ENCODE measurements around the gene C12orf50. TPM values are rescaled to one million over a fixed set of nuclear protein-coding genes. Genes with fewer than 3 reads are reported as not detected.

C12orf50 gene
- total and polyA plus RNA-seq, 2 of the 8 experiments (the other 6 are each of a cell fraction or from before 2014, with no cell fraction given): not detected

DNA sequence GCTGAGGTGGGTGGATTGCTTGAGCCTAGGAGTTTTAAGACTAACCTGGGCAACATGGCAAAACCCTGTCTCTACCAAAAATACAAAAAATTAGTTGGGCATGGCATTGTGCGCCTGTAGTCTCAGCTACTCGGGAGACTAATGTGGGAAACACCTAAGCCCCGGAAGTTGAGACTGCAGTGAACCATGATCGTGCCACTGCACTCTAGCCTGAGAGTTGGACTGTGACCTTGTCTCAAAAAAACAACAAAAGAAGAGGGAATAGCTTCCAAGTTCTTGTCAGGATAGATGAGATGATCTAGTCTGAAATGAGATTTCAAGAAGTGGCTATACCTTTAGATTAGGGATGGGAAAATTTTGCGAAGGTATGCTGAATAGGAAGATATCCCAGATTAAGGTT is 14.8 kb upstream of the C12orf50 start (continued):
- TF ChIP-seq, protein P1, sequence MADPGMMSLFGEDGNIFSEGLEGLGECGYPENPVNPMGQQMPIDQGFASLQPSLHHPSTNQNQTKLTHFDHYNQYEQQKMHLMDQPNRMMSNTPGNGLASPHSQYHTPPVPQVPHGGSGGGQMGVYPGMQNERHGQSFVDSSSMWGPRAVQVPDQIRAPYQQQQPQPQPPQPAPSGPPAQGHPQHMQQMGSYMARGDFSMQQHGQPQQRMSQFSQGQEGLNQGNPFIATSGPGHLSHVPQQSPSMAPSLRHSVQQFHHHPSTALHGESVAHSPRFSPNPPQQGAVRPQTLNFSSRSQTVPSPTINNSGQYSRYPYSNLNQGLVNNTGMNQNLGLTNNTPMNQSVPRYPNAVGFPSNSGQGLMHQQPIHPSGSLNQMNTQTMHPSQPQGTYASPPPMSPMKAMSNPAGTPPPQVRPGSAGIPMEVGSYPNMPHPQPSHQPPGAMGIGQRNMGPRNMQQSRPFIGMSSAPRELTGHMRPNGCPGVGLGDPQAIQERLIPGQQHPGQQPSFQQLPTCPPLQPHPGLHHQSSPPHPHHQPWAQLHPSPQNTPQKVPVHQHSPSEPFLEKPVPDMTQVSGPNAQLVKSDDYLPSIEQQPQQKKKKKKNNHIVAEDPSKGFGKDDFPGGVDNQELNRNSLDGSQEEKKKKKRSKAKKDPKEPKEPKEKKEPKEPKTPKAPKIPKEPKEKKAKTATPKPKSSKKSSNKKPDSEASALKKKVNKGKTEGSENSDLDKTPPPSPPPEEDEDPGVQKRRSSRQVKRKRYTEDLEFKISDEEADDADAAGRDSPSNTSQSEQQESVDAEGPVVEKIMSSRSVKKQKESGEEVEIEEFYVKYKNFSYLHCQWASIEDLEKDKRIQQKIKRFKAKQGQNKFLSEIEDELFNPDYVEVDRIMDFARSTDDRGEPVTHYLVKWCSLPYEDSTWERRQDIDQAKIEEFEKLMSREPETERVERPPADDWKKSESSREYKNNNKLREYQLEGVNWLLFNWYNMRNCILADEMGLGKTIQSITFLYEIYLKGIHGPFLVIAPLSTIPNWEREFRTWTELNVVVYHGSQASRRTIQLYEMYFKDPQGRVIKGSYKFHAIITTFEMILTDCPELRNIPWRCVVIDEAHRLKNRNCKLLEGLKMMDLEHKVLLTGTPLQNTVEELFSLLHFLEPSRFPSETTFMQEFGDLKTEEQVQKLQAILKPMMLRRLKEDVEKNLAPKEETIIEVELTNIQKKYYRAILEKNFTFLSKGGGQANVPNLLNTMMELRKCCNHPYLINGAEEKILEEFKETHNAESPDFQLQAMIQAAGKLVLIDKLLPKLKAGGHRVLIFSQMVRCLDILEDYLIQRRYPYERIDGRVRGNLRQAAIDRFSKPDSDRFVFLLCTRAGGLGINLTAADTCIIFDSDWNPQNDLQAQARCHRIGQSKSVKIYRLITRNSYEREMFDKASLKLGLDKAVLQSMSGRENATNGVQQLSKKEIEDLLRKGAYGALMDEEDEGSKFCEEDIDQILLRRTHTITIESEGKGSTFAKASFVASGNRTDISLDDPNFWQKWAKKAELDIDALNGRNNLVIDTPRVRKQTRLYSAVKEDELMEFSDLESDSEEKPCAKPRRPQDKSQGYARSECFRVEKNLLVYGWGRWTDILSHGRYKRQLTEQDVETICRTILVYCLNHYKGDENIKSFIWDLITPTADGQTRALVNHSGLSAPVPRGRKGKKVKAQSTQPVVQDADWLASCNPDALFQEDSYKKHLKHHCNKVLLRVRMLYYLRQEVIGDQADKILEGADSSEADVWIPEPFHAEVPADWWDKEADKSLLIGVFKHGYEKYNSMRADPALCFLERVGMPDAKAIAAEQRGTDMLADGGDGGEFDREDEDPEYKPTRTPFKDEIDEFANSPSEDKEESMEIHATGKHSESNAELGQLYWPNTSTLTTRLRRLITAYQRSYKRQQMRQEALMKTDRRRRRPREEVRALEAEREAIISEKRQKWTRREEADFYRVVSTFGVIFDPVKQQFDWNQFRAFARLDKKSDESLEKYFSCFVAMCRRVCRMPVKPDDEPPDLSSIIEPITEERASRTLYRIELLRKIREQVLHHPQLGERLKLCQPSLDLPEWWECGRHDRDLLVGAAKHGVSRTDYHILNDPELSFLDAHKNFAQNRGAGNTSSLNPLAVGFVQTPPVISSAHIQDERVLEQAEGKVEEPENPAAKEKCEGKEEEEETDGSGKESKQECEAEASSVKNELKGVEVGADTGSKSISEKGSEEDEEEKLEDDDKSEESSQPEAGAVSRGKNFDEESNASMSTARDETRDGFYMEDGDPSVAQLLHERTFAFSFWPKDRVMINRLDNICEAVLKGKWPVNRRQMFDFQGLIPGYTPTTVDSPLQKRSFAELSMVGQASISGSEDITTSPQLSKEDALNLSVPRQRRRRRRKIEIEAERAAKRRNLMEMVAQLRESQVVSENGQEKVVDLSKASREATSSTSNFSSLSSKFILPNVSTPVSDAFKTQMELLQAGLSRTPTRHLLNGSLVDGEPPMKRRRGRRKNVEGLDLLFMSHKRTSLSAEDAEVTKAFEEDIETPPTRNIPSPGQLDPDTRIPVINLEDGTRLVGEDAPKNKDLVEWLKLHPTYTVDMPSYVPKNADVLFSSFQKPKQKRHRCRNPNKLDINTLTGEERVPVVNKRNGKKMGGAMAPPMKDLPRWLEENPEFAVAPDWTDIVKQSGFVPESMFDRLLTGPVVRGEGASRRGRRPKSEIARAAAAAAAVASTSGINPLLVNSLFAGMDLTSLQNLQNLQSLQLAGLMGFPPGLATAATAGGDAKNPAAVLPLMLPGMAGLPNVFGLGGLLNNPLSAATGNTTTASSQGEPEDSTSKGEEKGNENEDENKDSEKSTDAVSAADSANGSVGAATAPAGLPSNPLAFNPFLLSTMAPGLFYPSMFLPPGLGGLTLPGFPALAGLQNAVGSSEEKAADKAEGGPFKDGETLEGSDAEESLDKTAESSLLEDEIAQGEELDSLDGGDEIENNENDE (IDR thresholded peaks at IDR 0.05; ENCODE audit: insufficient replicate concordance, low read length): no peak
- TF ChIP-seq BACH1 (IDR thresholded peaks at IDR 0.05; ENCODE audit: low read length): no peak
- TF ChIP-seq HDAC6 (IDR thresholded peaks at IDR 0.05; ENCODE audit: low read depth, low read length): no peak
- TF ChIP-seq RNF2 (IDR thresholded peaks at IDR 0.05; ENCODE audit: borderline replicate concordance, low read depth, low read length, missing control alignments, poor library complexity, severe bottlenecking): no peak
- no peak for TF ChIP-seq FOSL1 (IDR thresholded peaks at IDR 0.05; ENCODE audit: insufficient read depth, low read depth, low read length)
- no peak for TF ChIP-seq CBX5 (IDR thresholded peaks at IDR 0.05; ENCODE audit: low read depth, low read length)

All from H1 (cell line).